ENCODE results near the gene DEDD2.

GRCh38 chr19:42200116-42200715 lies 17.3 kb downstream of the DEDD2 start:
- TF ChIP-seq CTCF (IDR thresholded peaks at IDR 0.05) (no peak), POLR2A (IDR thresholded peaks at IDR 0.05) (no peak), POLR2AphosphoS5 (IDR thresholded peaks at IDR 0.05) (no peak), EP300 (IDR thresholded peaks at IDR 0.05) (no peak)

All from upper lobe of left lung (tissue), 4 donors.